HepG2 (cell line): Measurements from ENCODE around the gene HEATR1. TPM values are rescaled to one million over a fixed set of nuclear protein-coding genes. Genes with fewer than 3 reads are reported as not detected.

Experiments used
- ARHGAP35 ChIP-seq: sonication (generic); formaldehyde crosslinking; IDR thresholded peaks from 2 replicates; pipeline ENCODE4 v1.9.0; 2022; ENCODE audit warnings: mild to moderate bottlenecking, inconsistent platforms, moderate library complexity, missing genetic modification reagents, borderline replicate concordance
- CC2D1A ChIP-seq: sonication (generic); formaldehyde crosslinking; IDR thresholded peaks from 2 replicates; pipeline ENCODE4 v1.8.1; 2023; ENCODE audit warnings: mild to moderate bottlenecking, missing genetic modification reagents
- E2F5 ChIP-seq: sonication (generic); formaldehyde crosslinking; conservative IDR thresholded peaks from 2 replicates; pipeline ENCODE4 v1.4.0; 2020; ENCODE audit warnings: missing genetic modification reagents
- FLYWCH1 ChIP-seq: sonication (generic); formaldehyde crosslinking; IDR thresholded peaks from 2 replicates; pipeline ENCODE4 v1.8.1; 2023; ENCODE audit warnings: mild to moderate bottlenecking, missing genetic modification reagents
- GATA4 ChIP-seq: sonication (generic); IDR thresholded peaks from 2 replicates; pipeline ENCODE4 v1.6.1; 2016; ENCODE audit warnings: antibody characterized with exemption, low read depth, borderline replicate concordance
- MATR3 ChIP-seq: sonication (generic); formaldehyde crosslinking; IDR thresholded peaks from 2 replicates; pipeline ENCODE4 v1.4.0; 2020; ENCODE audit warnings: missing genetic modification reagents
- NFE2L2 ChIP-seq: fragments of 150-350 bp; IDR thresholded peaks from 2 replicates; pipeline ENCODE4 v1.6.1; 2014; ENCODE audit warnings: low read length
- POGK ChIP-seq: sonication (generic); formaldehyde crosslinking; conservative IDR thresholded peaks from 2 replicates; pipeline ENCODE4 v1.8.0; 2022; ENCODE audit warnings: mild to moderate bottlenecking, moderate library complexity, missing genetic modification reagents
- RBAK ChIP-seq: sonication (generic); formaldehyde crosslinking; IDR thresholded peaks from 2 replicates; pipeline ENCODE4 v1.5.1; 2020; ENCODE audit warnings: mild to moderate bottlenecking, missing genetic modification reagents
- RNF2 ChIP-seq: fragments of 450-650 bp; conservative IDR thresholded peaks from 2 replicates; pipeline ENCODE4 v1.6.1; 2016; ENCODE audit warnings: low read depth
- SIX1 ChIP-seq: sonication (generic); formaldehyde crosslinking; IDR thresholded peaks from 2 replicates; pipeline ENCODE4 v1.4.0; 2020; ENCODE audit warnings: missing genetic modification reagents, borderline replicate concordance
- SMARCC2 ChIP-seq: fragments of 450-650 bp; IDR thresholded peaks from 2 replicates; pipeline ENCODE4 v1.6.1; 2017; ENCODE audit warnings: antibody characterized with exemption, mild to moderate bottlenecking
- SSRP1 ChIP-seq: IDR thresholded peaks from 2 replicates; pipeline ENCODE4 v1.6.1; 2016; ENCODE audit warnings: control low read depth
- TSC22D2 ChIP-seq: sonication (generic); formaldehyde crosslinking; IDR thresholded peaks from 2 replicates; pipeline ENCODE4 v1.5.1; 2020; ENCODE audit warnings: missing genetic modification reagents, mild to moderate bottlenecking, borderline replicate concordance
- ZFP36L1 ChIP-seq: sonication (generic); formaldehyde crosslinking; IDR thresholded peaks from 2 replicates; pipeline ENCODE4 v1.8.0; 2022; ENCODE audit warnings: mild to moderate bottlenecking, missing genetic modification reagents, moderate library complexity
- ZGPAT ChIP-seq: IDR thresholded peaks from 2 replicates; pipeline ENCODE4 v1.6.1; 2016; ENCODE audit warnings: mild to moderate bottlenecking
- ZNF34 ChIP-seq: sonication (generic); formaldehyde crosslinking; IDR thresholded peaks from 2 replicates; pipeline ENCODE4 v1.4.0; 2020; ENCODE audit warnings: mild to moderate bottlenecking, missing genetic modification reagents, borderline replicate concordance
- ZNF44 ChIP-seq: sonication (generic); formaldehyde crosslinking; IDR thresholded peaks from 2 replicates; pipeline ENCODE4 v1.5.1; 2020; ENCODE audit warnings: mild to moderate bottlenecking, missing genetic modification reagents
- ZNF614 ChIP-seq: IDR thresholded peaks from 2 replicates; pipeline ENCODE4 v1.6.1; 2018; ENCODE audit warnings: missing biosample characterization, missing genetic modification reagents, inconsistent platforms, borderline replicate concordance
- ZNF749 ChIP-seq: sonication (generic); formaldehyde crosslinking; IDR thresholded peaks from 2 replicates; pipeline ENCODE4 v1.8.0; 2022; ENCODE audit warnings: mild to moderate bottlenecking, missing genetic modification reagents, moderate library complexity, borderline replicate concordance
- ZNF766 ChIP-seq: sonication (generic); formaldehyde crosslinking; IDR thresholded peaks from 2 replicates; pipeline ENCODE4 v1.5.0; 2020; ENCODE audit warnings: missing genetic modification reagents, borderline replicate concordance
- ZNF776 ChIP-seq: sonication (generic); formaldehyde crosslinking; IDR thresholded peaks from 2 replicates; pipeline ENCODE4 v1.4.0; 2020; ENCODE audit warnings: mild to moderate bottlenecking, missing genetic modification reagents
- ZSCAN21 ChIP-seq: sonication (generic); formaldehyde crosslinking; IDR thresholded peaks from 2 replicates; pipeline ENCODE4 v1.8.0; 2022; ENCODE audit warnings: mild to moderate bottlenecking, missing genetic modification reagents, moderate library complexity, borderline replicate concordance
- ZSCAN29 ChIP-seq: sonication (generic); formaldehyde crosslinking; conservative IDR thresholded peaks from 2 replicates; pipeline ENCODE4 v1.4.0; 2020; ENCODE audit warnings: mild to moderate bottlenecking, missing genetic modification reagents
- polyA plus RNA-seq, 8 experiments: library from polyadenylated mRNA; depleted of rRNA in 3 of 8; stranded (reverse) in 7 of 8; unstranded in 1 of 8; fragments of >200 nt; fragmentation: Illumina TruSeq in 4 of 8; extraction: Trizol in 4 of 8; gene quantifications; 2 replicates each; pipeline versions ENCODE4 v1.2.1 to v1.2.3, GENCODE V29; 2011 to 2016; ENCODE audit warnings: low read depth in 4 of 8, missing spikeins in 1 of 8, mixed read lengths in 1 of 8; ENCODE audit not compliant: insufficient read depth in 1 of 8
- total RNA-seq, 5 experiments: library from RNA; depleted of rRNA; stranded (reverse); fragments of >200 nt; fragmentation: Illumina TruSeq; extraction: Trizol; gene quantifications; 2 replicates each; pipeline ENCODE4 v1.2.3, GENCODE V29; 2016; ENCODE audit warnings: low read depth in 1 of 5
- TF ChIP-seq, protein P1 (sequence below): sonication (generic); formaldehyde crosslinking; IDR thresholded peaks from 2 replicates; pipeline ENCODE4 v1.4.0; 2020; ENCODE audit warnings: missing genetic modification reagents, mild to moderate bottlenecking, borderline replicate concordance

The HEATR1 gene
- total and polyA plus RNA-seq, 2 of the 13 experiments (the other 11 are each of a cell fraction or from before 2014, with no cell fraction given) = 10.2 to 45.8 TPM

DNA sequence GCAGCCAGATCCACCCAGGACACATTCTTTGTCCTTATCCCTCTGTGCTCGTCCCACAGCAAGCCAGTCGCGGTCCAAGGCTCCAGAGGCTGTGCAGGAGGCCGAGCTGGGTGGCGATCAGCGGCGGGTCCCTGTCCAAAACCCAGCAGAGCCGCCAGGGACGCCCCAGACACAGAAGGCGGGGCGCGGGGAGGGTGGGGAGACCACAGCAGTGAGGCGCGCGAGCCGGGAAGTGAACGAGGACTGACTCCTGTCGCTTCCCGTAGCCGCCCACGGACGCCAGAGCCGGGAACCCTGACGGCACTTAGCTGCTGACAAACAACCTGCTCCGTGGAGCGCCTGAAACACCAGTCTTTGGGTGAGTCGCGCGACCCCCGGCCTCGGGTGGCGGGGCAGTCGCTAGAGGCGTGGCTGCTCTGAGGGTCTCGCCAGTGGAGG, 80.6 kb downstream of the HEATR1 start, which contains the start of gene LGALS8 (continued):
- TF ChIP-seq ZNF749 (CRISPR knock-in tag) (no peak), MATR3 (CRISPR knock-in tag) (no peak), ARHGAP35 (CRISPR knock-in tag) (no peak), SMARCC2 (no peak), CC2D1A (no peak), E2F5 (CRISPR knock-in tag) (no peak), ZNF614 (CRISPR knock-in tag) (no peak), RNF2 (no peak), ZNF776 (CRISPR knock-in tag) (no peak; the same call in 1 of the 2 replicates), GATA4 (no peak), ZNF44 (CRISPR knock-in tag) (no peak), SSRP1 (CRISPR knock-in tag) (no peak), ZSCAN29 (CRISPR knock-in tag) (0 out of 2 replicates have a peak, but pooled peaks have one; percentile 0), ZNF766 (0 out of 2 replicates have a peak, but pooled peaks have one; percentile 42), NFE2L2 (no peak), ZGPAT (CRISPR knock-in tag) (no peak; the same call in 1 of the 2 replicates), ZNF34 (CRISPR knock-in tag) (no peak), ZFP36L1 (CRISPR knock-in tag) (no peak), ZSCAN21 (CRISPR knock-in tag) (no peak), TSC22D2 (no peak), SIX1 (CRISPR knock-in tag) (no peak), RBAK (CRISPR knock-in tag) (no peak), POGK (CRISPR knock-in tag) (no peak), FLYWCH1 (CRISPR knock-in tag) (0 out of 2 replicates have a peak, but pooled peaks have one; percentile 10)
- TF ChIP-seq, protein P1, sequence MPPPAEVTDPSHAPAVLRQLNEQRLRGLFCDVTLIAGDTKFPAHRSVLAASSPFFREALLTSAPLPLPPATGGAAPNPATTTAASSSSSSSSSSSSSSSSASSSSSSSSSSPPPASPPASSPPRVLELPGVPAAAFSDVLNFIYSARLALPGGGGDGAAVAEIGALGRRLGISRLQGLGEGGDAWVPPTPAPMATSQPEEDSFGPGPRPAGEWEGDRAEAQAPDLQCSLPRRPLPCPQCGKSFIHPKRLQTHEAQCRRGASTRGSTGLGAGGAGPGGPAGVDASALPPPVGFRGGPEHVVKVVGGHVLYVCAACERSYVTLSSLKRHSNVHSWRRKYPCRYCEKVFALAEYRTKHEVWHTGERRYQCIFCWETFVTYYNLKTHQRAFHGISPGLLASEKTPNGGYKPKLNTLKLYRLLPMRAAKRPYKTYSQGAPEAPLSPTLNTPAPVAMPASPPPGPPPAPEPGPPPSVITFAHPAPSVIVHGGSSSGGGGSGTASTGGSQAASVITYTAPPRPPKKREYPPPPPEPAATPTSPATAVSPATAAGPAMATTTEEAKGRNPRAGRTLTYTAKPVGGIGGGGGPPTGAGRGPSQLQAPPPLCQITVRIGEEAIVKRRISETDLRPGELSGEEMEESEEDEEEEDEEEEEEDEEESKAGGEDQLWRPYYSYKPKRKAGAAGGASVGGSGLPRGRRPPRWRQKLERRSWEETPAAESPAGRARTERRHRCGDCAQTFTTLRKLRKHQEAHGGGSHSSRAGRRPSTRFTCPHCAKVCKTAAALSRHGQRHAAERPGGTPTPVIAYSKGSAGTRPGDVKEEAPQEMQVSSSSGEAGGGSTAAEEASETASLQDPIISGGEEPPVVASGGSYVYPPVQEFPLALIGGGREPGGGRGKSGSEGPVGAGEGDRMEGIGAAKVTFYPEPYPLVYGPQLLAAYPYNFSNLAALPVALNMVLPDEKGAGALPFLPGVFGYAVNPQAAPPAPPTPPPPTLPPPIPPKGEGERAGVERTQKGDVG = no peak
